ENCODE results near the gene FAM171A1. TPM values are rescaled to one million over a fixed set of nuclear protein-coding genes. Genes with fewer than 3 reads are reported as not detected.

FAM171A1 gene
- total RNA-seq, 2 experiments from 2014 or later, result 4.2 to 5.1 TPM

DNA sequence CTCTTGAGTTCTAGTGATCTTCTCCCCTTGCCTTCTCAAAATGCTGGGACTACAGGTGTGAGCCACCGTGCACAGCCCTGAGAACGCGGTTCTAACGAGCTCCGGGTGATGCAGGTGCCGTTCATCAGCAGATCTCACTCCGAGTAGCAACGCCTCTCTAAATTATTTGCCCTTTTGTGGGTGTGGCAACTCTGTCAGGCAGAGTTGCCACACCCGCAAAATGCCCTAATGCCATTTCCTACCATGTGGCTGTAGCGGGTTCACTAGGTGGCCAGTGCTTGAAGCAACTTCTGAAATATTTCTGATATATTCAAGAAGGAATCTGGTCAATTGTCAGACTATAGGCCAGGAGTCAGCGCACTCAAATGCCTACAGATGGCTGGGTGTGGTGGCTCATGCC lies 139.7 kb downstream of the FAM171A1 start:
- Mint-ChIP-seq H3K4me3 (no peak overlapping the region), H3K27me3 (no peaks in the 10 kb centered on the region), H3K4me1 (ENCODE audit: low read depth) (no peaks in the 10 kb centered on the region), H3K9me3 (no peaks in the 10 kb centered on the region), H3K27ac (no peak overlapping the region), H3K36me3 (ENCODE audit: low read depth) (no peaks in the 10 kb centered on the region)
- no peak for DNase-seq
- CTCF ChIA-PET, result interaction anchor here (3.7 kb wide), 1 partner anchor 22 kb away, joined by 10 read pairs; no protein-coding TSS in a partner anchor
- TF ChIP-seq, protein P1, sequence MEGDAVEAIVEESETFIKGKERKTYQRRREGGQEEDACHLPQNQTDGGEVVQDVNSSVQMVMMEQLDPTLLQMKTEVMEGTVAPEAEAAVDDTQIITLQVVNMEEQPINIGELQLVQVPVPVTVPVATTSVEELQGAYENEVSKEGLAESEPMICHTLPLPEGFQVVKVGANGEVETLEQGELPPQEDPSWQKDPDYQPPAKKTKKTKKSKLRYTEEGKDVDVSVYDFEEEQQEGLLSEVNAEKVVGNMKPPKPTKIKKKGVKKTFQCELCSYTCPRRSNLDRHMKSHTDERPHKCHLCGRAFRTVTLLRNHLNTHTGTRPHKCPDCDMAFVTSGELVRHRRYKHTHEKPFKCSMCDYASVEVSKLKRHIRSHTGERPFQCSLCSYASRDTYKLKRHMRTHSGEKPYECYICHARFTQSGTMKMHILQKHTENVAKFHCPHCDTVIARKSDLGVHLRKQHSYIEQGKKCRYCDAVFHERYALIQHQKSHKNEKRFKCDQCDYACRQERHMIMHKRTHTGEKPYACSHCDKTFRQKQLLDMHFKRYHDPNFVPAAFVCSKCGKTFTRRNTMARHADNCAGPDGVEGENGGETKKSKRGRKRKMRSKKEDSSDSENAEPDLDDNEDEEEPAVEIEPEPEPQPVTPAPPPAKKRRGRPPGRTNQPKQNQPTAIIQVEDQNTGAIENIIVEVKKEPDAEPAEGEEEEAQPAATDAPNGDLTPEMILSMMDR (IDR thresholded peaks at IDR 0.05), result no peak
- POLR2A ChIA-PET, result no interaction called here
- intact Hi-C loops (cut with micrococcal nuclease), result no loop called here
- ATAC-seq, result no peak

DNA sequence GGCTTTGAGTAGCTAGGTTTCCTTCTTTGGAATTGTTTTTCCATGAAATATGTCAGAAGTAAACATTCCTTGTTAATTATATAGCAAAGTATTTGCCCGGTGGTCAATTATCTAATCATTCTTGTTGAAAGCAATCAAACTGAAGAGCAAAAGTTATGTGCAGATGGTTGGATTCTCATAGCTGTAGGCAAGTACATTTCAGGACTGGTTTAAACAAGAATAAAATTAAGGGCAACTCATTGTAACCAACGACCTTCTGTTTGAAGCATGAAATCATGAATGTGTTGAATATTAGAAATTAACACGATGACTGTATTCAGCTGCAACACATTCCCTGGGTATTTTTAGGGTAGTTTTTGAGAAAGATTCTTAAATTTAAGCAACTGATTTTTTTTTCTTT lies 140.8 kb downstream of the FAM171A1 start:
- DNase-seq (no peak), ATAC-seq (no peak)
- TF ChIP-seq, protein P1 (IDR thresholded peaks at IDR 0.05), result no peak
- H3K4me1 Mint-ChIP-seq (ENCODE audit: low read depth), result no peaks in the 10 kb centered on the region
- intact Hi-C loops (cut with micrococcal nuclease), result no loop called here
- ChIA-PET CTCF (interaction anchor here (0.7 to 3.7 kb wide), 4 partner anchors 21 to 552 kb away, joined by 3 to 10 read pairs (median 4); partner anchors contain the start of gene FAM171A1), POLR2A (no interaction called here)
- no peaks in the 10 kb centered on the region for H3K36me3 Mint-ChIP-seq (ENCODE audit: low read depth)
- H3K9me3 Mint-ChIP-seq, result no peaks in the 10 kb centered on the region
- H3K4me3 Mint-ChIP-seq, result no peak overlapping the region
- H3K27ac Mint-ChIP-seq, result no peak overlapping the region
- no peaks in the 10 kb centered on the region for H3K27me3 Mint-ChIP-seq

DNA sequence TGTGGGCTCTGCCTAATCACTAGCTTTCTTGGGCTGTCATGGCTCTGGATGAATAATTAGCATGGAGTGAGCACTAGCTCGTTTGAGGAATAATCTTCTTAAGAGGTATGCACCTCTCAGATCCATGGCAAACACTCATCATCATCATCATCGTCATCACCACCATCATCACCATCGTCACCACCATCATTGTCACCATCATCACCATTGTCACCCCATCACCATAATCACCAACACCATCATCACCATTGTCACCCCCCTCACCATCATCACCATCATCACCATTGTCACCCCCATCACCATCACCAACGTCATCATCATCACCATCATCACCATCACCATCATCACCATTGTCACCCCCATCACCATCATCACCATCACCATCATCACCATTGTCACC lies 141.8 kb downstream of the FAM171A1 start:
- H3K4me1 Mint-ChIP-seq (ENCODE audit: low read depth), result no peaks in the 10 kb centered on the region
- H3K27ac Mint-ChIP-seq, result no peak overlapping the region
- TF ChIP-seq, protein P1 (IDR thresholded peaks at IDR 0.05), result no peak
- ATAC-seq (no peak), DNase-seq (no peak)
- no peak overlapping the region for H3K4me3 Mint-ChIP-seq
- ChIA-PET CTCF (interaction anchor here (3.7 kb wide), 1 partner anchor 20 kb away, joined by 10 read pairs; no protein-coding TSS in a partner anchor), POLR2A (no interaction called here)
- H3K36me3 Mint-ChIP-seq (ENCODE audit: low read depth), result peaks cover 7% of the 10 kb centered on the region
- H3K27me3 Mint-ChIP-seq, result no peaks in the 10 kb centered on the region
- intact Hi-C loops (cut with micrococcal nuclease), result no loop called here
- H3K9me3 Mint-ChIP-seq, result peaks cover 8% of the 10 kb centered on the region

DNA sequence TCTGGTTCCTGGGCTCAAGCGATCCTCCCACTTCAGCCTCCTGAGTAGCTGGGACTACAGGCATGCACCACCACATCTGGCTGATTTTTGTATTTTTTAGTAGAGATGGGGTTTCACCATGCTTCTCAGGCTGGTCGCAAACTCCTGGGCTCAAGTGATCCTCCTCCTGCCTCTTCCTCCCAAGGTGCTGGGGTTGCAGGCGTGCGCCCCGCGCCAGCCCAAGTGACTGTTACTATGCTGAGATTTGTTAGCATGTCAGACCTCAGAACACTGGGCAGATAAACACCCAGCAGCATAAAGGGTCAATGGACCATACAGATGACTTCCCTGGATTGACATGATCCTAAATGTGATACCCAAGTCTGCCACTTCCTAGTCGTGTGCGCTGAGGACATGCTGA lies 142.7 kb downstream of the FAM171A1 start:
- intact Hi-C loops (cut with micrococcal nuclease), result no loop called here
- H3K27ac Mint-ChIP-seq, result no peak overlapping the region
- H3K9me3 Mint-ChIP-seq, result peaks cover 10% of the 10 kb centered on the region
- H3K4me1 Mint-ChIP-seq (ENCODE audit: low read depth), result no peaks in the 10 kb centered on the region
- TF ChIP-seq, protein P1 (IDR thresholded peaks at IDR 0.05), result no peak
- ChIA-PET CTCF (no interaction called here), POLR2A (no interaction called here)
- no peak overlapping the region for H3K4me3 Mint-ChIP-seq
- H3K27me3 Mint-ChIP-seq, result no peaks in the 10 kb centered on the region
- H3K36me3 Mint-ChIP-seq (ENCODE audit: low read depth), result peaks cover 9% of the 10 kb centered on the region
- DNase-seq, result no peak
- no peak for ATAC-seq

DNA sequence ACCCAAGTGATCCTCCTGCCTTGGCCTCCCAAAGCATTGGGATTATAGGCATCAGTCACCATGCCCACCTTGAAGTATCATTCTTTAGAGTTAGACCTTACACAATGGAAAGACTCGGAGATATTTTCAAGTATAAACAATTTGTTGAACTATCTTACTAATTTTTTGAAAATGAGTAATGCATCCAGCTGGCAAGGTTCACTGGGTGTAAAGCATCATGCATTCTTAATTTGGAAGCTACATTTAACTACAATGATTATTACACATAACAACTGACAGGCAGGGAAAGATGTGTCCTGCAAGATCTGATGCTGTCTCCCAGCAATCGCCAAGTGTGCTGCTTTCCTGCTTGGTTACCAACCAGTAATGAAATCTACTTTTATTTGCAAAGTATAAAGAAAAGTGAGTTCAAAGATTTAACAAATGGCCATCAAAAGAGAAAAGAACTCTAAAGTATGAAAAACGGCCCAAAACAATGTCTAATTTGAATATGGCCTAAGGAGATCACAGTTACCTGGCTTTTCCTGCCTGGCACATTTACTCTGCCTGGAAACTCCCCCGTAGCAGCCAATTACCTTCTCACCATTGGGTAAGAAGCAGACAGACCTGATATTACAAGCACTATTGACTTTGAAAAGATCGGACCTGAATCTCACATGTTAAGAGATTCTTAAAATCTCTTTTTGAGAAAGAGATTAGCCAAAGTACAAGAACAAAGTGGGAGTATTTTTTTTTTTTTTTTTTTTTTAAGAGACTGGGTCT lies 143.3 kb downstream of the FAM171A1 start:
- Mint-ChIP-seq H3K36me3 (ENCODE audit: low read depth) (peaks cover 9% of the 10 kb centered on the region), H3K4me1 (ENCODE audit: low read depth) (no peaks in the 10 kb centered on the region), H3K4me3 (no peak overlapping the region), H3K27ac (no peak overlapping the region), H3K9me3 (peaks cover 10% of the 10 kb centered on the region), H3K27me3 (no peaks in the 10 kb centered on the region)
- ChIA-PET POLR2A (no interaction called here), CTCF (no interaction called here)
- DNase-seq (no peak), ATAC-seq (no peak)
- TF ChIP-seq, protein P1 (IDR thresholded peaks at IDR 0.05), result no peak
- intact Hi-C loops (cut with micrococcal nuclease), result no loop called here

All from activated CD8-positive, alpha-beta T cell treated with anti-CD3 and anti-CD28 coated beads for 36 hours (primary cell).